ENCODE data around the gene ZFR.
A peak's percentile ranks its signal among the peaks of the same experiment; 100 is the strongest.
"Not testable (repeated sequence)": the region's sequence is repeated elsewhere in the genome, so short reads cannot be mapped to it uniquely, and the experiment has no call there.

Gene ZFR

DNA sequence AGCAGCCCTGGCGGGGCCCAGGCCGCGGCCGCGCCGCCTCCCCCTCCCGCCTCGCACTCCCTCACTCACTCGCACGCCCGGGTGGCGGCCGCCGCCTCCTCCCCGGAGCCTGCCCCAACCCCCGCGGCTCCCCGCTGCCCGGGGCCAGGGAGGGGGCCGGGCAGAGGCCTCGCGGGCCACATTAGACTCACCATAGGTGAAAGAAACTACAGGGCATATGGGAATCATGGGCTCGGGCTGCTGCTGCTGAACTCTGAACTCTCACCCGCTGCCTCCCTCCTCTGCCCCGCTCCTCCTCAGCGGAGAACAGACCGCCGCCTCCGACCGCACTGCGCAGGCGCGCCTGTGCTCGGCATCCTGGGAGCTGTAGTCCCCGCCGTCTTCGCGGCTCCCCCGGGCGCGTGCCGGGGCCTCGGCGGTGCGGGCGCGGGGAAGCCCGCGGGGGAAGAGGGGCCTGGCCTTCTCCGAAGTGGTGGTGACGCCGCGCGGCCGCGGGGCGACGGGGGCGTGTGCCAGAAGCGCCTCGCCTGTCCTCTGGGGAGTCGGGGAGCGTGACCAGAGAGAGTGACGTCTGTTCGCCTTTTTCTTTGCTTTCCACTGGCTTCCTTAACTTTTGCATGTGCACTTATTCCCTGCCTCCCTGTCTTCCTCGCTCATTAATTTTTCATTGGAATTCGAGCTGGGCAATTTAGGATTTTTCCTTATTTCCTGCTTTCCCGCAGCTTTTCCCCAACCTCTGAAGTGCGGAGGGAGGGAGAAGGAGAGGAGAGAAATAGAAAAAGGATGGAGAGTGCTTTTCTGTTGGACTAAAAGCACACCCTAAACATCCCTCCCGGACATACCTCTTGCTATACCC lies at the start of gene ZFR:
TSS of gene ZFR (minus strand) at position 310 of the 856 bp plus-strand sequence. CDS start at position 228, 82 bp downstream.
- DNase-seq, result peak; percentile 87

DNA sequence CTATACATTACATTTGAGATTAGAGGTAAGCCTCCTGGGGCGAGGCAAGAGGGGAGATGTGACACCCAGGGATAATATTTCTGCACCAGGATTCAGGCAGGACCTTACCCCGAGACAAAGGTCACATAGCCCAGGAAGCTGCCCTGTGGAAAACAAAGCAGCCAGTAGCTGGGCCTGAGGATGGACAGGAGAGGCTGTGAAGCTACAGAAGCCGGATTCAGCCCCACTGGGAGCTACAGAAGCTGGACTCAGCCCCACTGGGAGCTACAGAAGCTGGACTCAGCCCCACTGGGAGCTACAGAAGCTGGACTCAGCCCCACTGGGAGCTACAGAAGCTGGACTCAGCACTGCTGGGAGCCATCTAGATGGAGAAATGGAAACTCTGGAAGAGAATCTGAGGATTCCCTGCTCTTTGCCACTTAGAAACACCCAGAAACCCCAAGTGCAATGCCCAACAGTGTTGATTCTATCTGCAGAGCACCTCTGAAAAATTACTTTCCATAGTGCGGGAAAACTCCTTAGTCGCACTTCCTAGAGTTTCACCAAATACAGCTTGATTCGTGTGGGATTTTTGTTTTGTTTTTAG lies 46.5 kb upstream of the ZFR start:
- DNase-seq, result no peak

DNA sequence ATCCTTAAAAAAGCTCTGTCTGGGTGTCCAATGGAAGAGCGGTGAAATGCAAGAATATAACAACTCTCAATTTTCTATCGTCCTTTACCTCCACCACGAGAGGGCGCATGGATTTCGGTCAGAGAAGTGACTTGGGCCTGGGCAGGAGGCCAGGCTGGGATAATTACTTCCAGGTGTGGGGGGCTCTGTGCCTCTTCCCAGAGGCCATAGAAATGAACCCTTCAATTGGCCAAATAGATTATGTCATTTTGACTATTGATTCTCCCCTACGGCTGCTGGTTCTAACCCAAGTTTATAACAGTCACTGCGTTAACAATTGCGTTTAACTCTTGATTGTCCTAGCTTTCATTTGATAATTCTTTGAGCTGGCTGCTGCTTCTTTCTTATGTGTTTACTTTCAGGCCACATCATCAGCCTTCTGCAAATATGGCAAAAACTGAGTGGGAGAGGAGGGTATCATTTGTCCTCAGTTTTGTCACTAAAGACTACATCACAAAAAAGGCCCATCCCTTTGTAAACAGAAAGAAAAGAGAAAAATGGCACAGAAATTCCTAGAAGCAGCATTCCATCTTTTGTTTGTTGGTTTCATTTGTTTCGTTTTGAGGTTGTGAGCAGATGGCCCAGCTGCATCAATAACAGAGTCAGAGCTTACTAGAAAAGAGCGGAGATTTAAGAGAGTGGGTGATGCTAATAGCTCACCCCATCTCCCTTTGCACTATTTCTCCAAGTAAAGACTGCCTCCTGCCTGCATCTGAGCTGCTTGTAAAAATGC lies 45.4 kb upstream of the ZFR start:
- peak; percentile 21 for DNase-seq

DNA sequence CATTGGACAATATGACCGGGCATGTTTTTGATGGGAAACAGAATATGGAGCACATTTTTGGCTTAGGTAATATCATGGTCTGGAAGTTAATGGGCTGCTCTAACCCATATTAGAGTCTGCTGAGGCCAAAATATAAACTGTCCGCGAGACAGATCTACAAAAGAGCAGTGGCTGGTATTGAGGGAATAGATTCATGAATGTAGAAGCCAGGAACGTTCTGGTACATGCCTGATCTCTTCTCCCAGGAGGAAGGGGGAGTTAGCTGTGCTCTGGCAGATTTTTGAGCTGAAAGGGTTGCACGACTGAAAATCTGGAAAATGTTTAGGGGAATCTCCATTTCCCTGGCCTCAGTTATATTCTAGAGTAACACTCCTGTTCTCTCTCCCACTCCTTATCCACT lies 42.9 kb upstream of the ZFR start:
- no peak for DNase-seq

DNA sequence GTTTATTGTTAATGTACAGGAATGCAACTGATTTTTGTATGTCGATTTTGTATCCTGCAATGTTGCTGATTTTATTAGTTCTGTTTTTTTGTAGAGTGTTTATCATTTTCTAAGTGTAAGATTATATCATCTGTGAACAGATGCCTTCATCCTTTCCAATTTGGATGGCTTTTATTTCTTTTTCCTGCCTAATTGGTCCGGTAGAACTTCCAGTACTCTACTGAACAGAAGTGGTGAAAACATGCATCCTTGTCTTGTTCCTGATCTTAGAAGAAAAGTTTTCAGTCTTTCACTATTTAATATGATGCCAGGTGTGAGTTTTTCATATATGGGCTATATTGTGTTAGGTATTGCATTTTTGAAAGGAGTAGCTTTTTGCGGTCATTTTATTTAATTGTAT lies 42.5 kb upstream of the ZFR start:
- DNase-seq, result no peak

DNA sequence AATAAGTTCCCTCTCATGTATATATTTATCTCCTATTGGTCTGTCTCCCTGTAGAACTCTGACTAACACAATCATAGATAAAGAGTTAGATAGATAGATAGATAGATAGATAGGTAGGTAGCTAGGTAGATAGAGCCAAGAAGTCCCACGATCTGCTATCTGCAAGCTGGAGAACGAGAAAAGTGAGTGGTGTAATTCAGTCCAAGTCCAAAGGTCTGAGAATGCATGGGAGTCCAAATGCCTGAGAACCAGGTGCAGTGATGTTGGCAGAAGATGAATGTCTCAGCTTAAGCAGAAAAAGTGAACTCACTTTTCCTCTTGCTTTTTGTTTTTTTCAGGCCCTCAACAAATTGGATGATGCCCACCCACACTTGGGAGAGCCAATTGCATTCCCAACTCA lies 37.7 kb upstream of the ZFR start:
- no peak for DNase-seq

DNA sequence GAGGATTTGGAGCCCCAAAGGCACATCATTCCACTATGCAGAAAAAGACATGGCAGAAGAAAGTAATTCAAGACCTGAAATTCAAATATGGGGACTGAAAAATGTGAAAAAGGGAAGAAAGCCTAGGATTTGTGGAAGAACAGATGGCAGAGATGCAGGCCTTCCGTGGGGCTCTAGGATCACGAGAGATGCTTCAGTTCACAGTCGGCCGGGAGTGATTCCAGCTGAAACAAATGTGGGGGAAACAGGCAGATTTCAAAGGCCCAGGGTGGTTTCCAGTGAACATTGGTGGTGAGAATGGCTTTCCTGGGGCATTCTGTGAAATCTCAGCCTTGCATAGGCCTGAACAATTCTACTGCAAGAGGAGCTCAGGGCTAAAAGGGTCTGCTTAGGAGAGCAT lies 34.6 kb upstream of the ZFR start:
- no peak for DNase-seq

DNA sequence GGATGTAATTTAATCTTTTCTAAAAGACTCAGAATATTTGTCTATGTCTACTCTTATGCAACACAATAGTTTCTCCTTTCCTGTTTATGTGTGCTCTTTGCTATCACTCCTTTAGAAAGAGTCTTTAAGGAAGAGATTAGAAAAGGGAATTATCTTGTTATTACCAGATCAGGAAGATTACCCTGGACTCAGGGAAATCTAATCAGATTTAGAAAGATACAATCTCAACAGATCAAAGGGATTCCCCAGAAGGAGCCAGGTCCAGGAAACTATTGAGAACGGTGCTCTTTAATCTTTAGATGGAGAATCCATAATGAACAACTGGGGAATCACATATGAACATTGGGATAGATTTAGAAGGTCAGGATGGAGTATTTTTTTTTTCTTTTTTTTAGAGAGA lies 32.4 kb upstream of the ZFR start:
- DNase-seq, result no peak

DNA sequence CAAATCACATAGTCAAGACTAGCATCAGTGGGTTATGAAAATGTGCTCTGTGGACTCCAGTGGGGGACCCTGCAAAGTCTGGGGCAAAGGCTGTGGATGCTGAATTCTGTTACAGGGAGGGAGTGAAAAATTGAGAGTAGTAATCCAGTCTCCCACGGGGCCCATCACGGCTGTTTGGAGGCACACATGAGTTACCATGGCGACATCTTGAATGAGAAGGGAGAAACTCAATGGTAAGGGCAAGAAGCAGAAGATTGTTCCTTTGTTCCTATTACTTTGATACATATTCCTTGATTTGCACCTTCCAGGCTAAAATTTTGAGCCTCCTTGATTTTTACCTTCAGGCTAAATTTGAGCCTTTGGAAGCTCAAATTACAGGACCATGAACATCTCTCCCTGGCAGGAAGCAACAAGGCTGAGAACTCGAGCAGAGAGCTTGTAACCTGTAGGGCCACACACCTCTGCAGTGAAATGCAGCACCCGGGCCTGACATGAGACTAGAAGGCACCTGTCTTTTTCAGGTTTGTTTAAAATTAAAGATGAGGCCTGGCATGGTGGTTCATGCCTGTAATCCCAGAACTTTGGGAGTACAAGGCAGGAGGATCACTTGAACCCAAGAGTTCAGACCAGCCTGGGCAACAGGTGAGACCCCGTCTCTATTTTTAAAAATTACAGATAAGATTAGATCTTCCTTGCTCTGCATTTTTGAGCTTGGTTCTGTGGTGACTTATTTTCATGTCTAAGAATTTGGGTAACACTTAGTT lies 31.0 kb upstream of the ZFR start:
- DNase-seq, result no peak

DNA sequence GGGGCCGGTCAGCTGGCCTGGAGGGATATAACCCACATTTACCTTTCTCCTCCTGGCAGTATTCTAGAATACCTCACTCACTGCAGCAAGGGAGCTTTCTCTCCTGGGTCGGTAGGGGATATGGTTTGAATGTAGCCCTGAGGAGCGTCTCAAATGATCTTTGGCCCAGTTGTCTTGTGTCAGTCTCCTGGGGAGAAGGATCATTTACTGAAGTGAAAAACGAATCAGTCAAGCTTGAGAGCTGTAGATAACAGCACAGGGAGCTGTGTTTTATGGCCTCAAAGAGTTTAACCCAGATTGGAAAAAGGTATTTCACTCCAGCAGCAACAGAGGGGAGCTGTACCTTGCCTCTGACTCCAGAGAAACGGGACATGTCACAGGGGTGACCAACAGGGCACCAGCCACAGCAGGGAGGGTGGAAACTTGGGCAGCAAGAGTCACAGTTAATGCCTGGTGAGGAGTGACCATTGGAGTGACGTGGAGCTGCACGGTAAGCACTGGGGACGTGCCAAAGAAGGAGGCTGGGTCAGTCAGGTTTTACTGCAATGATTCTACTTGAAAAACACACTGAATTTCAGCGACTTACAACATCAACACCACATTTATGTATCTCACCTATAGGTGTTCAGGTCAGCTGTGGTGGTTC lies 29.8 kb upstream of the ZFR start:
- DNase-seq, result no peak

DNA sequence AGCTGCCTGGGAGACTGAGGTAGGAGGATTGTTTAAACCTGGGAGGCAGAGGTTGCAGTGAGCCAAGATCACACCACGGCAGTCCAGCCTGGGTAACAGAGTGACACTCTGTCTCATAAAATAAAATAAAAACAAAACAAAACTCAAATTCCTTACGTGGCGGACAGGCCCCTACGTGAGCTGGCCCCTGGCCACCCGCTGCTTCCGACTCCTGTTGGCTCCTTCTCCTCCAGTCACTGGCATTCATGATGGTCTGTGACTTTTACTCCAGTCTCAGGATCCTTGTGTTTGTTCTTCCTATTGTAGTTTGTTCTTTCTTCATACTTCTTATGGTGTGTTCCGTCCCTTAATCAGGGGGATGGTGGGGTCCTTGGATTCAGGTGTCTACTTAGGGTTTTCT lies 28.5 kb upstream of the ZFR start:
- no peak for DNase-seq

DNA sequence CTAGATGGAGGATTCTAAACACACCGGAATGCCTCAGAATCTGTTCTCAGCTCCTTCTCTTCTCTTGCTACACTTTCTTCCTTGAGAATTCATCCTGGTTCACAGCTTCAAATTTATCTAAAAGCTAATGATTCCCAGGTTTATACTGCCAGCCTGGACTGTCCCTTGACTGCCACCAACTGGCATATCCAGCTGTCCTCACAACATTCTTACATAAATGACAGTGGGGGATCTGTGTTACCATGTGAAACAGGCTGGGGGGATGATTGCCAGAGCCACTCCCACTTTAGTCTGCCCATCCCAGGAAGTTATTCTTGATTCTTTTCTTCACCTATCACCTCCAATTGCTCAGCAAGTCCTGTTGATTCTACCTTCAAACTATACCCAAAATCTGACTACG lies 27.2 kb upstream of the ZFR start:
- DNase-seq, result no peak

DNA sequence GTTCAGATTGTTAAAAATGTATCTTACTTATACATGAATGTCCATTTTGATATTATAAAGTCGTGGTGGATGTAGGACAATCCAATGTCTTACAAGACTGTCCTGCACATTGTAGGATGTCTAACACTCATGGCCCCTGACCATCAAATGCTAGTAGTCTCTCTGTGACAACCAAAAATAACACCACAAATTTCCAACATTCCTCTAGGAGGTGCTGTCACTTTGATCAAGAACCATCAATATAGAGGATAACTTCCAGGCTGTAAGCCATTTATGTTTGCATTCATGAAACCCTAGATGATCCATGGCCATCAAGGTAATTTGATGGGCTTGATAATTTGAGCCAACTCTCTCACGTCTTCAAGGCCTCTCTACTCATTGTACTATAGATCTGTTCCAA lies 20.5 kb upstream of the ZFR start:
- DNase-seq, result no peak

DNA sequence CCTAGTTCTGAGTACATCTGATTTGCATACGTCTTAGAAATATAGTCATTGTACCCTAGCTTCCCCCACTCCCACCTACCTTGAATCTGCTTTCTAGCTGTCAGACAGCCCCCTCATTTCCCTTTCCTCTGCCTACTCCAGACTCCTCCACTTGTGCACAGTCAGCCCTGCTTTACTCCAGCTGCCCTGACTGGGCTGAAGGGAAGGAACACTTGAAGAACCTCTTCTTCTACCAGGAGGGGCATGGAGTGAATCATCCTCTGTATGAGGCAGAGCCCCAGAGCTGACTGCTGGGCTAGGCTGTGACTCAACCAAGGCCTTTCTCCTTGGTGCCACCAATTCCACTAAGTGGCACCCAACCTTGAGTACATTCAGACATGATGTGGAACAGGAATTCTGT lies 18.1 kb upstream of the ZFR start:
- DNase-seq, result no peak

DNA sequence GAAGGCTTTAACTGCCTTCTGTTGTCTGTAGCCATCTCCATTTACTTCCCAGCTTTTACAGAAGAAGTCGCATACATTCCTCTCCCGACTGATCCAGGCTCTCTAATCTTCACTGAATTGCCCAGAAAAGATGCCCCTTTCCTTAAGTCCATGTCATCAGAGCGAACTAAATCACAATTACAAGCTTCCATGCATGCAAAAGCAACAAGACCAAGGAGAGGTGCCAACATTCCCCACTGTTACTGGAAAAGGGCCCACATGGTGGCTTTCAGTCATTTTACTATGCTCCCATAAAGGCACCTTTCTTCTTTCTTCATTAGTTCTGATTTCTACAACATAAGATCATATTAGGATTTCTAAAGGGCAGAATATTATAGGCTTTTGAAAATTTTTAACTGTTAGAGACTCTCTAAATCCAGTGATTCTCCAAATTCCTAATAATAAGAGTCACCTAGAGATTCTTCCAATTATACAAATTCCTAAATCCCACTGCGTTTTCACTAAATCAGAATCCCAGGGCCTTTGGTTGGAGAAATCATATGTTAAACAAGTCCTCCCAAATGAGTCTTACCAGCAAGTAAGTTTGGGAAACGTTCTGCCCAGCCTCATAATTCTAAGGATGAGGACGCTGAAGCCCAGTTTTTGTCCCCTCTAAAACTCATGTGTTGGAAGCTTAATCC lies 17.0 kb upstream of the ZFR start:
- no peak for DNase-seq

DNA sequence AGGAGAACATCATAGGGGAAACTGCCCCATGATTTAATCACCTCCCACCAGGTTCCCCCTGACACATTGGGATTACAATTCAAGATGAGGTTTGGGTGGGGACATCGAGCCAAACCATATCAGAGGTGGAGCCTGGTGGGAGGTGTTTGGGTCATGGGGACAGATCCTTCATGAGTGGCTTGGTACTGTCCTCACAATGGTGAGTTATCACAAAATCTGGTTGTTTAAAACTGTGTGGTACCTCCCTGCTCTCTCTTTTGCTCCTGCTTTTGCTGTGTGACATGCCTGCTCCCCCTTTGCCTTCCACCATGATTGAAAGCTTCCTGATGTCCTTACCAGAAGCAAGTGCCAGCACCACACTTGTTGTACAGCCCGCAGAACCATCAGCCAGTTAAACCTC lies 16.2 kb upstream of the ZFR start:
- no peak for DNase-seq

DNA sequence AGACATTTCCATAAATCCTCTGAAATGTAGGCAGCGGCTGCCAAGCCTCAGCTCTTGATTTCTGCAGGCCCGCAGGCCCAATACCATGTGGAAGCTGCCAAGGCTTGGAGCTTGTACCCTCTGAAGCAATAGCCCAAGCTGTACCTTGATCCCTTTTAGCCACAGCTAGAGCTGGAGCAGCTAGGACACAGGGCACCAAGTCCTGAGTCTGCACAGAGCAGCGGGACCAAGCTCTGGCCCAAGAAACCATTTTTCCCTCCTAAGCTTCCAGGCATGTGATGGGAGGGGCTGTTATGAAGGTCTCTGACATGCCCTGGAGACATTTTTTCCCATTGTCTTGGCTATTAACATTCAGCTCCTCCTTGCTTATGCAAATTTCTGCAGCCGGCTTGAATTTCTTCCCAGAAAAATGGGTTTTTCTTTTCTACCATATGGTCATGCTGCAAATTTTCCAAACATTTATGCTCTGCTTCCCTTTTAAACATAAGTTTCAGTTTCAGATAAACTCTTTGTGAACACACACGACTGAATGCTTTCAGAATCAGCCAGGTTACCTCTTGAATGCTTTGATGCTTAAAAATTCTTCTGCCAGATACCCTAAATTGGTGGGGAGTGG lies 14.4 kb upstream of the ZFR start:
- no peak for DNase-seq

DNA sequence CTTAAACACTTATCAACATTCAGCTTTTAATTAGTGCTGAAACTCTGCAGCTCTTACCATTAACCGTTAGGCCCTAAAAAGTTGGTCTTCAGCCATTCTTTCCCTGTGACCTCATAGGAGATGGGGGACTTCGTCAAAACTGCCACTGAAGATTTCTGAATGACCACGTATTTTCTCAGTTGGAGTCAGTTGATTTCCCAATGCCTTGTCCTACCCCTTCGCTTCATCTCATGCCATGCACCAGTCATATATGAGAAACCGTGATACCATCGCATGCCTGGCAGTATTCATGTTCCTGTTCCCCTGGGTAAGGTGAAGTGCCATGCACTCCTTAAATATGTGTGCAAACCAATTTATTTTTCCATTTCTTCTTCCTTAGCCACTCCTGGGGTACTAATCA lies 10.8 kb upstream of the ZFR start:
- DNase-seq, result no peak

DNA sequence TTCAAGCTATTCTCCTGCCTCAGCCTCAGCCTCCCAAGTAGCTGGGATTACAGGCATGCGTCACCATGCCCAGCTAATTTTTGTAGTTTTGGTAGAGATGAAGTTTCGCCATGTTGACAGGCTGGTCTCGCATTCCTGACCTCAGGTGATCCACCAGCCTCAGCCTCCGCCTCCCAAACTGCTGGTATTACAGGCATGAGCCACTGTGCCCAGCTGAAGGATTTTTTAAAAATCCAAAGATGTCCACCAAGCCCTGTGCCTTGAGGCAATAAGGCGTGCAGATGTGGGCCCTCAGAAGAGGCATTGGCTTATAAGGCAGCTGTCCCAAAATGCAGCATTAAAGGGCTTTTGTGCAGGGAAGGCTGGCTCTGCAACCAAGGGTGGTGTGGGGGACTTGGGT lies 10.3 kb upstream of the ZFR start:
- no peak for DNase-seq

DNA sequence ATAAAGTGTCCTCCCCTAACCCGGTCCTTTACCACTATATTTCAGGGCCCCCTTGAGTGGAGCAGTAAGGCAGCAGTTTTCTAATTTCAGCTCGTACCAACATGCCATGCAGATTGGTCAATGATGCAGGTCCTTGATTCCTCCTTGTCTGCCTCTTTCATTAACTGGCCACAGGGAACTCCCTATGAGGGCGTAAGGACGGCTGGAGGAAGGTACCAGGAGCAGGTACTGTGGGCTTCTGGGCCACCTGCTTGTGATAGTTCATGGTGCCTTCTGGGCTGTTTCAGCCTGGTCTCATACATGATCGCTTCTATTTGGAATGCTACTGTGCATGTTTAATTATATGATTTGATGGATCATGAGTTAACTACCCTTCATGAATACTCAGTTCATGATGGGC lies 9.4 kb upstream of the ZFR start:
- DNase-seq, result no peak

DNA sequence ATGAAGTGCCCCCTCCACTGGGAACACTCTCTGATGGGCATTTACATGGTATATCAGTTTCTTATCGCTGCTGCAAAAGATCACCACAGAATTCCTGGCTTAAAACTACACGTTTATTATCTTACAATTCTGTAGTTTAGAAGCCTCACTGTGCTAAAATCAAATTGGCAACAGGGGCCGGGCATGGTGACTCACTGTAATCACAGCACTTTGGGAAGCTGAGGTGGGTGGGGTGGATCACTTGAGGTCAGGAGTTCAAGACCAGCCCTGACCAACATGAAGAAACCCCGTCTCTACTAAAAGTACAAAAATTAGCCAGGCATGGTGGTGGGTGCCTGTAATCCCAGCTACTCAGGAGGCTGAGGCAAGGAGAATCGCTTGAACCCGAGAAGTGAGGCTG lies 7.8 kb upstream of the ZFR start:
- not testable (repeated sequence) for DNase-seq

DNA sequence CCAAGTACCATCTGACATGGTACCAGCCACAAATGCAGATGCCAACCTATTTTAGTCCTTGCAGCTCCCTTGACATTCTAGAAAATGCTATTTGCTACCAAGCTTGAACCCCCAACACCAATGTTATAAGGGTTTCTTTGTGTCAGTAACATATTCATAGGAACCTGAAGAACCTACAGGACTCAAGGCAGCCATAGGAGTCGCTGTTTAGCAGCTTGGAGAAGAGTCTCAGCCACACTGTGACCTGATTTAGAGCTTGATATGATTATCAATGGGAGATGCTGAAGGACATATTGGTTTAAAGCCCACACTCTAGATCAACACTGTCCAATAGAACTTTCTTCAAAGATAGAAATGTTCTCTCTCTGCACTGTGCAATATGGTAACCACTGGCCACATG lies 6.4 kb upstream of the ZFR start:
- DNase-seq, result no peak
